SK-N-SH treated with all-trans-retinoic acid at 6 μM for 48 hours (cell line): ENCODE results near the gene PTER.

Source experiments
- ATAC-seq: fragments of 200-7000 bp; cut with Tn5 transposase; 3 replicates; pipeline ENCODE4 v1.9.1; 2020; ENCODE audit warnings: mild to moderate bottlenecking, moderate library complexity
- ARNTL ChIP-seq: fragments of 450-650 bp; formaldehyde crosslinking; IDR thresholded peaks from 2 replicates; pipeline ENCODE4 v1.5.0; 2020; ENCODE audit warnings: low read depth, mild to moderate bottlenecking, moderate library complexity, borderline replicate concordance
- BACH2 ChIP-seq: fragments of 250-450 bp; sonication (Bioruptor Pico); IDR thresholded peaks from 2 replicates; pipeline ENCODE4 v1.9.0; 2021; ENCODE audit warnings: mild to moderate bottlenecking, borderline replicate concordance
- CSDC2 ChIP-seq: fragments of 250-450 bp; sonication (Bioruptor Pico); IDR thresholded peaks from 2 replicates; pipeline ENCODE4 v1.5.0; 2020; ENCODE audit warnings: mild to moderate bottlenecking, moderate library complexity
- CSRNP3 ChIP-seq: fragments of 250-450 bp; sonication (Bioruptor Pico); IDR thresholded peaks from 2 replicates; pipeline ENCODE4 v1.5.1; 2021; ENCODE audit warnings: mild to moderate bottlenecking, moderate library complexity
- ESRRG ChIP-seq: fragments of 250-450 bp; sonication (Bioruptor Pico); IDR thresholded peaks from 2 replicates; pipeline ENCODE4 v1.6.1; 2021; ENCODE audit warnings: mild to moderate bottlenecking
- ISL1 ChIP-seq: fragments of 250-450 bp; sonication (Bioruptor Pico); IDR thresholded peaks from 2 replicates; pipeline ENCODE4 v2.1.2; 2022; ENCODE audit warnings: mild to moderate bottlenecking, moderate library complexity
- OSR1 ChIP-seq: fragments of 250-450 bp; sonication (Bioruptor Pico); IDR thresholded peaks from 2 replicates; pipeline ENCODE4 v1.8.0; 2022; ENCODE audit warnings: moderate library complexity, mild to moderate bottlenecking, inconsistent platforms
- PPARA ChIP-seq: fragments of 250-450 bp; sonication (Bioruptor Pico); IDR thresholded peaks from 2 replicates; pipeline ENCODE4 v1.5.0; 2020; ENCODE audit warnings: mild to moderate bottlenecking, borderline replicate concordance
- RARB ChIP-seq: fragments of 250-450 bp; sonication (Bioruptor Pico); IDR thresholded peaks from 2 replicates; pipeline ENCODE4 v1.8.0; 2021; ENCODE audit warnings: mild to moderate bottlenecking, moderate library complexity
- SNAI2 ChIP-seq: fragments of 250-450 bp; sonication (Bioruptor Pico); IDR thresholded peaks from 2 replicates; pipeline ENCODE4 v1.5.0; 2020; ENCODE audit warnings: mild to moderate bottlenecking, moderate library complexity
- TCF4 ChIP-seq: fragments of 250-450 bp; sonication (Bioruptor Pico); IDR thresholded peaks from 2 replicates; pipeline ENCODE4 v1.8.0; 2021; ENCODE audit warnings: mild to moderate bottlenecking, moderate library complexity, borderline replicate concordance
- TOX ChIP-seq: fragments of 250-450 bp; sonication (Bioruptor Pico); IDR thresholded peaks from 2 replicates; pipeline ENCODE4 v1.8.0; 2021; ENCODE audit warnings: mild to moderate bottlenecking, moderate library complexity, borderline replicate concordance
- ZC3H10 ChIP-seq: fragments of 250-450 bp; sonication (Bioruptor Pico); IDR thresholded peaks from 2 replicates; pipeline ENCODE4 v1.5.1; 2021; ENCODE audit warnings: mild to moderate bottlenecking, moderate library complexity
- ZFP3 ChIP-seq: fragments of 250-450 bp; sonication (Bioruptor Pico); IDR thresholded peaks from 2 replicates; pipeline ENCODE4 v1.5.0; 2020; ENCODE audit warnings: mild to moderate bottlenecking, moderate library complexity
- ZNF70 ChIP-seq: fragments of 450-650 bp; formaldehyde crosslinking; IDR thresholded peaks from 2 replicates; pipeline ENCODE4 v1.5.0; 2020; ENCODE audit warnings: mild to moderate bottlenecking, moderate library complexity
- ZNF8 ChIP-seq: fragments of 450-650 bp; formaldehyde crosslinking; IDR thresholded peaks from 2 replicates; pipeline ENCODE4 v1.5.0; 2020; ENCODE audit warnings: mild to moderate bottlenecking, moderate library complexity
- TF ChIP-seq, protein P1 (sequence below): fragments of 250-450 bp; sonication (Bioruptor Pico); IDR thresholded peaks from 2 replicates; pipeline ENCODE4 v1.8.0; 2020; ENCODE audit warnings: mild to moderate bottlenecking, moderate library complexity, borderline replicate concordance
- TF ChIP-seq, protein P2 (sequence below): fragments of 250-450 bp; sonication (Bioruptor Pico); IDR thresholded peaks from 2 replicates; pipeline ENCODE4 v1.8.0; 2021; ENCODE audit warnings: low read depth, mild to moderate bottlenecking, moderate library complexity, borderline replicate concordance
- TF ChIP-seq, protein P3 (sequence below): fragments of 250-450 bp; sonication (Bioruptor Pico); IDR thresholded peaks from 2 replicates; pipeline ENCODE4 v1.5.1; 2020; ENCODE audit warnings: low read depth, mild to moderate bottlenecking, moderate library complexity

PTER gene

GRCh38 chr10:16478801-16479200 lies 42.0 kb downstream of the PTER start:
- TF ChIP-seq BACH2 (CRISPR knock-in tag) (no peak), PPARA (CRISPR knock-in tag) (no peak)
- TF ChIP-seq, protein P1, sequence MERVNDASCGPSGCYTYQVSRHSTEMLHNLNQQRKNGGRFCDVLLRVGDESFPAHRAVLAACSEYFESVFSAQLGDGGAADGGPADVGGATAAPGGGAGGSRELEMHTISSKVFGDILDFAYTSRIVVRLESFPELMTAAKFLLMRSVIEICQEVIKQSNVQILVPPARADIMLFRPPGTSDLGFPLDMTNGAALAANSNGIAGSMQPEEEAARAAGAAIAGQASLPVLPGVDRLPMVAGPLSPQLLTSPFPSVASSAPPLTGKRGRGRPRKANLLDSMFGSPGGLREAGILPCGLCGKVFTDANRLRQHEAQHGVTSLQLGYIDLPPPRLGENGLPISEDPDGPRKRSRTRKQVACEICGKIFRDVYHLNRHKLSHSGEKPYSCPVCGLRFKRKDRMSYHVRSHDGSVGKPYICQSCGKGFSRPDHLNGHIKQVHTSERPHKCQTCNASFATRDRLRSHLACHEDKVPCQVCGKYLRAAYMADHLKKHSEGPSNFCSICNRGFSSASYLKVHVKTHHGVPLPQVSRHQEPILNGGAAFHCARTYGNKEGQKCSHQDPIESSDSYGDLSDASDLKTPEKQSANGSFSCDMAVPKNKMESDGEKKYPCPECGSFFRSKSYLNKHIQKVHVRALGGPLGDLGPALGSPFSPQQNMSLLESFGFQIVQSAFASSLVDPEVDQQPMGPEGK (CRISPR knock-in tag): no peak
- no peak for ATAC-seq

- TF ChIP-seq SNAI2 (CRISPR knock-in tag) (no peak), CSDC2 (CRISPR knock-in tag) (no peak), ISL1 (no peak), OSR1 (CRISPR knock-in tag) (no peak), ZFP3 (CRISPR knock-in tag) (no peak), CSRNP3 (CRISPR knock-in tag) (no peak), ESRRG (CRISPR knock-in tag) (no peak), RARB (CRISPR knock-in tag) (no peak), ARNTL (no peak), BACH2 (CRISPR knock-in tag) (no peak), ZNF8 (no peak)
- TF ChIP-seq, protein P2, sequence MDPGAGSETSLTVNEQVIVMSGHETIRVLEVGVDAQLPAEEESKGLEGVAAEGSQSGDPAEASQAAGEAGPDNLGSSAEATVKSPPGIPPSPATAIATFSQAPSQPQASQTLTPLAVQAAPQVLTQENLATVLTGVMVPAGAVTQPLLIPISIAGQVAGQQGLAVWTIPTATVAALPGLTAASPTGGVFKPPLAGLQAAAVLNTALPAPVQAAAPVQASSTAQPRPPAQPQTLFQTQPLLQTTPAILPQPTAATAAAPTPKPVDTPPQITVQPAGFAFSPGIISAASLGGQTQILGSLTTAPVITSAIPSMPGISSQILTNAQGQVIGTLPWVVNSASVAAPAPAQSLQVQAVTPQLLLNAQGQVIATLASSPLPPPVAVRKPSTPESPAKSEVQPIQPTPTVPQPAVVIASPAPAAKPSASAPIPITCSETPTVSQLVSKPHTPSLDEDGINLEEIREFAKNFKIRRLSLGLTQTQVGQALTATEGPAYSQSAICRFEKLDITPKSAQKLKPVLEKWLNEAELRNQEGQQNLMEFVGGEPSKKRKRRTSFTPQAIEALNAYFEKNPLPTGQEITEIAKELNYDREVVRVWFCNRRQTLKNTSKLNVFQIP: no peak
- TF ChIP-seq, protein P1 (CRISPR knock-in tag): no peak
- no peak for ATAC-seq
Observed at GRCh38 chr10:16481052-16481728, 44.4 kb downstream of the PTER start.

DNA sequence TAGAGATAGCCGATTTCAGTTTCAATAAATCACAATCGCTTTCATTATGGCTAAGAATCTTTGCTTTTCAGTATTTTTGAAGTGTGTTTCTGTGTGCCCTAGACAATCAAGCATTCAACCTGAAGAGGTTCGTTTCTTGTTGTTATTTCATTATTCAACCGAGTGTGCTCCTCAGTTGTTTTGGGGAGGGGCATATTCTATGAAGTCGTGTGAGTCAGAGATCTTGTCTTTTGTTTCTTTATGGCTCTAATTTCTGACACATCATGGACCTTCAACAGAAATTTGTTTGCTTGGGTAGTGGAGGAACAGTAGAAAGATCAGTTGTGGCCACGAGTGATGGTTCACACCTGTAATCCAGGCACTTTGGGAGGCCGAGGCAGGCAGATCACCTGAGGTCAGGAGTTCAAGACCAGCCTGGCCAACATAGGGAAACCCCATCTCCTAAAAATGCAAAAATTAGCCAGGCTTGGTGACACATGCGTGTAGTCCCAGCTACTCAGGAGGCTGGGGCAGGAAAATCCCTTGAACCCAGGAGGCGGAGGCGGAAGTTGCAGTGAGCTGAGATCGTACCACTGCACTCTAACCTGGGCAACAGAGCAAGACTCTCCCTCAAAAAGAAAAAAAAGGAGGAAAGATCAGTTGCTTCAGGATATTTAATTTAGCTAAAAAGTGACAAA lies 46.6 kb downstream of the PTER start:
- ATAC-seq: no peak
- TF ChIP-seq TCF4 (CRISPR knock-in tag) (no peak), ZNF8 (no peak)
- TF ChIP-seq, protein P3, sequence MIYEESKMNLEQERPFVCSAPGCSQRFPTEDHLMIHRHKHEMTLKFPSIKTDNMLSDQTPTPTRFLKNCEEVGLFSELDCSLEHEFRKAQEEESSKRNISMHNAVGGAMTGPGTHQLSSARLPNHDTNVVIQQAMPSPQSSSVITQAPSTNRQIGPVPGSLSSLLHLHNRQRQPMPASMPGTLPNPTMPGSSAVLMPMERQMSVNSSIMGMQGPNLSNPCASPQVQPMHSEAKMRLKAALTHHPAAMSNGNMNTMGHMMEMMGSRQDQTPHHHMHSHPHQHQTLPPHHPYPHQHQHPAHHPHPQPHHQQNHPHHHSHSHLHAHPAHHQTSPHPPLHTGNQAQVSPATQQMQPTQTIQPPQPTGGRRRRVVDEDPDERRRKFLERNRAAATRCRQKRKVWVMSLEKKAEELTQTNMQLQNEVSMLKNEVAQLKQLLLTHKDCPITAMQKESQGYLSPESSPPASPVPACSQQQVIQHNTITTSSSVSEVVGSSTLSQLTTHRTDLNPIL: no peak
- TF ChIP-seq, all 23 proteins: peak for 0

DNA sequence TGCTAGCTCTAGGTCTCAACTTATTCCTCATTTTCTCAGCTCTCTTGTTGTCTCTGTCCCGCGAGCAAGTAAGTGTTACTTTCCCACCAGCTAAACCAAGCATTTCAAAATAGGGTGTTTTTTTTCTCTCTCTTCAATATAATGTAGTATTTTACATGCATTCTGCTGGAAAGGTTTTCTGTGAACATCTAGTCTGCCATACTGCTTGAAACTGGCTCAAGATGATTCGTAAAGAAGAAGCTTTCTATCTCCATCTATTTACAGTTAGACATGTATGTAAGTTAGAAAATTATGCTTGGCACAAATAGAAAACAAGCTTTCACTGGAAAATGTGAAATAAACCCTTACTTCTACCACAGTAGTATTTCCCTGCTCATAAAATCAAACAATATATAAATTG lies 53.7 kb downstream of the PTER start:
- TF ChIP-seq ZFP3 (CRISPR knock-in tag): no peak
- no peak for TF ChIP-seq CSDC2 (CRISPR knock-in tag)
- no peak for TF ChIP-seq SNAI2 (CRISPR knock-in tag)
- TF ChIP-seq ISL1: no peak
- no peak for TF ChIP-seq ZNF70 (CRISPR knock-in tag)
- TF ChIP-seq CSRNP3 (CRISPR knock-in tag): no peak
- TF ChIP-seq, protein P2: no peak
- no peak for TF ChIP-seq ZNF8
- no peak for TF ChIP-seq RARB (CRISPR knock-in tag)
- no peak for TF ChIP-seq ZC3H10 (CRISPR knock-in tag)
- TF ChIP-seq TOX (CRISPR knock-in tag): no peak
- no peak for TF ChIP-seq OSR1 (CRISPR knock-in tag)
- ATAC-seq: no peak
